GM12891 (cell line): ENCODE measurements around the gene TEDC1.

Experiments
- POLR2A ChIP-seq: IDR thresholded peaks from 2 replicates; pipeline ENCODE4 v1.6.1; 2011; ENCODE audit warnings: low read depth, low read length, control low read depth
- POLR2AphosphoS5 ChIP-seq: IDR thresholded peaks from 2 replicates; pipeline ENCODE4 v1.6.1; 2011; ENCODE audit warnings: low read depth, low read length, control low read depth
- TAF1 ChIP-seq: IDR thresholded peaks from 2 replicates; pipeline ENCODE4 v1.6.1; 2011; ENCODE audit warnings: low read depth, low read length, control low read depth

GRCh38 chr14:105481886-105482457 is 9.1 kb upstream of the TEDC1 start:
- TF ChIP-seq POLR2A (no peak), TAF1 (no peak), POLR2AphosphoS5 (no peak)
